ENCODE results near the gene ORC3.

ORC3 gene

DNA sequence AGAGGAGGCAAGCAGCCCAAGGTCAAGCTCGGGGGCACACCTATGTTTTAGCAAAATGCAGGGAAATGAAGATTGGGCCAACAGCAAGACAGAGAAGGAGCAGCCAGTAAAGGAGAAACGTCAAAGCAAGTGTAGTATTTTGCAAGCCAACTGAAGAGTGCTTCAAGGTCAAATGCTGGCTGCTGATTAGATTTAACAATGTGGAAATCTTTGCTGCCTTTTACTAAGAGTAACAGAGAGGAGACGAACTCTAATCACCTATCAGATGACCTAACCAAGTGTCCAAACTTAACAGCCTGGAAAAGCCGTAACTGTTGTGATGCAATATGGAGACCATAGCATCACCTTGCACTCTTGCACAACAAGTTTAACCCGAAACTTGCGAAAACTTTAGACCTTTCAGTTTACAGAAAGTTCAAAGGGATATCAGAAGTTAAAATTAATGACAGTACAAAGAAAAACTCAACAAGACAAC is 81.7 kb downstream of the ORC3 start:
- Histone ChIP-seq H3K27ac (ENCODE audit: poor library complexity, severe bottlenecking) (no peak overlapping the region), H3K36me3 (ENCODE audit: low read depth) (peaks cover 66% of the 10 kb centered on the region)
- ATAC-seq (ENCODE audit: low read depth) = no peak

GRCh38 chr6:87672641-87673040 is 82.7 kb downstream of the ORC3 start:
- Histone ChIP-seq H3K4me1 (ENCODE audit: insufficient read depth, poor library complexity, severe bottlenecking) (no peaks in the 10 kb centered on the region), H3K4me3 (ENCODE audit: severe bottlenecking) (no peak overlapping the region), H3K9me3 (ENCODE audit: severe bottlenecking) (no peaks in the 10 kb centered on the region), H3K27me3 (ENCODE audit: insufficient read depth, poor library complexity, severe bottlenecking) (no peaks in the 10 kb centered on the region), H3K36me3 (ENCODE audit: low read depth) (peaks cover 64% of the 10 kb centered on the region), H3K27ac (ENCODE audit: poor library complexity, severe bottlenecking) (no peak overlapping the region)
- TF ChIP-seq, protein P1, sequence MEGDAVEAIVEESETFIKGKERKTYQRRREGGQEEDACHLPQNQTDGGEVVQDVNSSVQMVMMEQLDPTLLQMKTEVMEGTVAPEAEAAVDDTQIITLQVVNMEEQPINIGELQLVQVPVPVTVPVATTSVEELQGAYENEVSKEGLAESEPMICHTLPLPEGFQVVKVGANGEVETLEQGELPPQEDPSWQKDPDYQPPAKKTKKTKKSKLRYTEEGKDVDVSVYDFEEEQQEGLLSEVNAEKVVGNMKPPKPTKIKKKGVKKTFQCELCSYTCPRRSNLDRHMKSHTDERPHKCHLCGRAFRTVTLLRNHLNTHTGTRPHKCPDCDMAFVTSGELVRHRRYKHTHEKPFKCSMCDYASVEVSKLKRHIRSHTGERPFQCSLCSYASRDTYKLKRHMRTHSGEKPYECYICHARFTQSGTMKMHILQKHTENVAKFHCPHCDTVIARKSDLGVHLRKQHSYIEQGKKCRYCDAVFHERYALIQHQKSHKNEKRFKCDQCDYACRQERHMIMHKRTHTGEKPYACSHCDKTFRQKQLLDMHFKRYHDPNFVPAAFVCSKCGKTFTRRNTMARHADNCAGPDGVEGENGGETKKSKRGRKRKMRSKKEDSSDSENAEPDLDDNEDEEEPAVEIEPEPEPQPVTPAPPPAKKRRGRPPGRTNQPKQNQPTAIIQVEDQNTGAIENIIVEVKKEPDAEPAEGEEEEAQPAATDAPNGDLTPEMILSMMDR (IDR thresholded peaks at IDR 0.05; ENCODE audit: poor library complexity, severe bottlenecking) = no peak
- DNase-seq (ENCODE audit: low spot score) = no peak
- no peak for ATAC-seq (ENCODE audit: low read depth)

More for the DNA sequence above, 81.7 kb downstream of the ORC3 start:
- H3K4me1 ChIP-seq (ENCODE audit: insufficient read depth, poor library complexity, severe bottlenecking) = no peaks in the 10 kb centered on the region
- H3K4me3 ChIP-seq (ENCODE audit: severe bottlenecking) = no peak overlapping the region
- H3K27me3 ChIP-seq (ENCODE audit: insufficient read depth, poor library complexity, severe bottlenecking) = no peaks in the 10 kb centered on the region
- no peak for DNase-seq (ENCODE audit: low spot score)
- H3K9me3 ChIP-seq (ENCODE audit: severe bottlenecking) = no peaks in the 10 kb centered on the region
- TF ChIP-seq, protein P1 (IDR thresholded peaks at IDR 0.05; ENCODE audit: poor library complexity, severe bottlenecking) = no peak

DNA sequence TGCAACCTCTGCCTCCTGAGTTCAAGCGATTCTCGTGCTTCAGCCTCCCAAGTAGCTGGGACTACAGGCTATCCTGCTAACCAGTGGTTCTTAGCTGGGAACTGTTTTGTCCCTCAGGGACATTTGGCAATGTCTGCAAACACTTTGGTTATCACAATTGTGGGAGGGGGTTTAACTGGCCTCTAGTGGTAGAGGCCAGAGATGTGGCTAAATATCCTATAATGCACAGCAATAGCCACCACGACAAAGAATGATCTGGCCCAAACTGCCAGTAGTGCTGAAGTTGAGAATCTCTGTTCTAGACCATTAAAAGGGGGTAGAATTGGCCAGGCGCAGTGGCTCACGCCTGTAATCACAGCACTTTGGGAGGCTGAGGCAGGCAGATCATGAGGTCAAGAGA is 83.3 kb downstream of the ORC3 start:
- ATAC-seq (ENCODE audit: low read depth) (no peak), DNase-seq (ENCODE audit: low spot score) (no peak)
- Histone ChIP-seq H3K4me1 (ENCODE audit: insufficient read depth, poor library complexity, severe bottlenecking) (no peaks in the 10 kb centered on the region), H3K36me3 (ENCODE audit: low read depth) (peaks cover 66% of the 10 kb centered on the region), H3K27ac (ENCODE audit: poor library complexity, severe bottlenecking) (no peak overlapping the region), H3K4me3 (ENCODE audit: severe bottlenecking) (no peak overlapping the region), H3K27me3 (ENCODE audit: insufficient read depth, poor library complexity, severe bottlenecking) (no peaks in the 10 kb centered on the region), H3K9me3 (ENCODE audit: severe bottlenecking) (no peaks in the 10 kb centered on the region)
- TF ChIP-seq, protein P1 (IDR thresholded peaks at IDR 0.05; ENCODE audit: poor library complexity, severe bottlenecking) = no peak

GRCh38 chr6:87674290-87674689 is 84.4 kb downstream of the ORC3 start:
- Histone ChIP-seq H3K36me3 (ENCODE audit: low read depth) (peaks cover 70% of the 10 kb centered on the region), H3K27me3 (ENCODE audit: insufficient read depth, poor library complexity, severe bottlenecking) (no peaks in the 10 kb centered on the region), H3K27ac (ENCODE audit: poor library complexity, severe bottlenecking) (no peak overlapping the region), H3K4me3 (ENCODE audit: severe bottlenecking) (no peak overlapping the region), H3K4me1 (ENCODE audit: insufficient read depth, poor library complexity, severe bottlenecking) (no peaks in the 10 kb centered on the region), H3K9me3 (ENCODE audit: severe bottlenecking) (no peaks in the 10 kb centered on the region)
- ATAC-seq (ENCODE audit: low read depth) = no peak
- no peak for DNase-seq (ENCODE audit: low spot score)
- TF ChIP-seq, protein P1 (IDR thresholded peaks at IDR 0.05; ENCODE audit: poor library complexity, severe bottlenecking) = no peak

- Histone ChIP-seq H3K36me3 (ENCODE audit: low read depth) (peaks cover 78% of the 10 kb centered on the region), H3K9me3 (ENCODE audit: severe bottlenecking) (no peaks in the 10 kb centered on the region), H3K27ac (ENCODE audit: poor library complexity, severe bottlenecking) (no peak overlapping the region), H3K4me3 (ENCODE audit: severe bottlenecking) (no peak overlapping the region), H3K4me1 (ENCODE audit: insufficient read depth, poor library complexity, severe bottlenecking) (no peaks in the 10 kb centered on the region), H3K27me3 (ENCODE audit: insufficient read depth, poor library complexity, severe bottlenecking) (no peaks in the 10 kb centered on the region)
- DNase-seq (ENCODE audit: low spot score) (no peak), ATAC-seq (ENCODE audit: low read depth) (no peak)
- TF ChIP-seq, protein P1 (IDR thresholded peaks at IDR 0.05; ENCODE audit: poor library complexity, severe bottlenecking) = no peak
These were observed 85.2 kb downstream of the ORC3 start for GRCh38 chr6:87675004-87675681.
